Measurements from ENCODE around the gene CYP19A1.

- TF ChIP-seq CTCF (IDR thresholded peaks at IDR 0.05; ENCODE audit: poor library complexity) (no peak), EZH2 (IDR thresholded peaks at IDR 0.05; ENCODE audit: borderline replicate concordance) (no peak), EZH2phosphoT487 (IDR thresholded peaks at IDR 0.05; ENCODE audit: low read depth, severe bottlenecking, unreplicated experiment) (no peak)
These were observed 10.9 kb upstream of the CYP19A1 start for GRCh38 chr15:51349156-51349844.
